GM21723 (cell line): ENCODE results near the gene EPAS1.

ENCODE experiments used
- ATAC-seq: cut with Tn5 transposase; IDR thresholded peaks from one replicate; pipeline ENCODE4 v1.9.1; 2021; ENCODE audit warnings: mild to moderate bottlenecking, moderate library complexity; ENCODE audit not compliant: unreplicated experiment

The EPAS1 gene

GRCh38 chr2:46300406-46300832 is 3.2 kb downstream of the EPAS1 start:
- ATAC-seq = no peak

GRCh38 chr2:46302005-46302695 is 4.9 kb downstream of the EPAS1 start:
- ATAC-seq = no peak

- no peak for ATAC-seq
These were observed 6.0 kb downstream of the EPAS1 start for GRCh38 chr2:46303233-46303632.

GRCh38 chr2:46303822-46304221 is 6.6 kb downstream of the EPAS1 start:
- ATAC-seq = no peak

- no peak for ATAC-seq
These were observed 7.4 kb downstream of the EPAS1 start for GRCh38 chr2:46304635-46305034.

- no peak for ATAC-seq
These were observed 8.0 kb downstream of the EPAS1 start for GRCh38 chr2:46305187-46305586.

- ATAC-seq = no peak
These were observed 8.6 kb downstream of the EPAS1 start for GRCh38 chr2:46305767-46306166.

GRCh38 chr2:46306330-46306751 is 9.1 kb downstream of the EPAS1 start:
- no peak for ATAC-seq

GRCh38 chr2:46306988-46307655 is 9.9 kb downstream of the EPAS1 start:
- no peak for ATAC-seq

- no peak for ATAC-seq
These were observed 10.9 kb downstream of the EPAS1 start for GRCh38 chr2:46308081-46308480.

- ATAC-seq = no peak
These were observed 11.4 kb downstream of the EPAS1 start for GRCh38 chr2:46308629-46309028.

GRCh38 chr2:46309052-46309953 is 12.1 kb downstream of the EPAS1 start:
- no peak for ATAC-seq

- ATAC-seq = no peak
These were observed 13.2 kb downstream of the EPAS1 start for GRCh38 chr2:46310446-46310845.

- no peak for ATAC-seq
These were observed 14.5 kb downstream of the EPAS1 start for GRCh38 chr2:46311651-46312223.

- ATAC-seq = no peak
These were observed 15.9 kb downstream of the EPAS1 start for GRCh38 chr2:46313063-46313462.

GRCh38 chr2:46314065-46314835 is 17.0 kb downstream of the EPAS1 start:
- ATAC-seq = no peak

- no peak for ATAC-seq
These were observed 18.1 kb downstream of the EPAS1 start for GRCh38 chr2:46315103-46315890.

- ATAC-seq = no peak
These were observed 19.9 kb downstream of the EPAS1 start for GRCh38 chr2:46317094-46317486.

- ATAC-seq = no peak
These were observed 21.6 kb downstream of the EPAS1 start for GRCh38 chr2:46318579-46319460.
